ENCODE data around the gene SHROOM3.
"Not testable (repeated sequence)": the region's sequence is repeated elsewhere in the genome, so short reads cannot be mapped to it uniquely, and the experiment has no call there.

SHROOM3 gene

DNA sequence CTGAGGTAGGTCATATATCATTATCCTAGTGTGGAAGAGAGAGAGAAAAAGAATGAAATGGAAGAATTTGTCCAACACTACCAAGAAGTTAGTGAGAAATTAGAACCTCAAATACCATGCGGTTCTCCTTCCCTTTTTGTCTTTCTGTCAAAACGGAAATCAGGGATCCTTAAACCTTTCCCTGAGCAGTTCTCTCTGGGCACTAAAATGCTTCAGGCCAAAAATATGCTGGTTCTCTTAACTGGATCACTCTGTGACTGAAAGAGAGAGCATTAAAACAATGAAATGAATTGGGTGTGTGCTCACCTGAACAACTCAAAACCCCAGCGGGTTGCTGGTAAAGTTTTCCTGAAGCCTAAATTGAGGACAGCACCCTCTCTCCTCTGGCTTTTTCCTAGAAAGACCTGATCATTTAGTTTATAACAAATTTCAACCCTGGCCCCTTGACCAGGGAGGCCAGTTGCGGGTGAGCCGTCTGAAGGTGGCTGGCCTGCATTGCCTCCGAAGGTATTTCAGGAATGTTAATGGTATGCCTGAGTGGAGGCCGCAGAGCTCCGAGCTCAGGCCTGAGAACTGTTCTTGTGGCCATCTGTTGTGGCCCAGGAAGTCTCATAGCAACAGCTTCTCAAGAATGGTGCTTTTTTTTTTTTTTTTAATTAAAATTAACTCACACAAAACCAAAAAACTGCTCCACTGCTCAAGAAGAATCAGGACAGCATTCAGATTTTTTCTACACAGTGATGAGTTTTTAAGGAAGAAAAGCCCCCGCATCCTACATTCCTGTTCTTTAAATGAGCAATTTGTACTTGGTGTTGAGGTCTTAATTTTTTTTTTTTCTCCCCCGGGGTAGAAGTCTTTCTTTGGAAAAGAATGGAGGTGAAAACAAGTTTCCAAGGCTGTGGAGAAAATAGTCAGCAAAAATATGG lies 155.1 kb downstream of the SHROOM3 start:
- DNase-seq (ENCODE audit: low read depth in 1 of 2, low spot score in 1 of 2) = no peak

DNA sequence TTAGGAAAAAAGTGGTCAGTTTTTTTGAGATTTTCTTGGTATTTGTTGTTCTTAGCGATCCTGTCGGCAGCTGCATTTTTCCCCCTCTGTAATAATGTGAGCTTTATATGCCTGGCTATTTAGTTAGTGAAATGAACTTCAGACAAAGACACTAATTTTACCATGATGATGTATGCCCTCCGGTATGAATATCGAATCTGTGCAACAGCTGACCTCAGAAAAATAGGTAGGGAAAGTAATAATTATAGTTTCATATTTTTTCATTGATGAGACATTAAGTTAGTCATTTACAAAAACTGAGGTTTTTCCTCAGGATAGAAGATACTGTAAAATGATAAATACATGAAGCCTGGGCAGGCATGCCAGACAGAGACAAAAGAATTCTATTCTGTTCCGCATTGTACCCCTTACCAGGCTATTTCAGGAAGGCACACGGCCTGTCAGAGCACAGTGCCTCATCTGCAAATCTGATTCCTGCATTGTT lies 155.8 kb downstream of the SHROOM3 start:
- DNase-seq (ENCODE audit: low read depth in 1 of 2, low spot score in 1 of 2) = no peak

DNA sequence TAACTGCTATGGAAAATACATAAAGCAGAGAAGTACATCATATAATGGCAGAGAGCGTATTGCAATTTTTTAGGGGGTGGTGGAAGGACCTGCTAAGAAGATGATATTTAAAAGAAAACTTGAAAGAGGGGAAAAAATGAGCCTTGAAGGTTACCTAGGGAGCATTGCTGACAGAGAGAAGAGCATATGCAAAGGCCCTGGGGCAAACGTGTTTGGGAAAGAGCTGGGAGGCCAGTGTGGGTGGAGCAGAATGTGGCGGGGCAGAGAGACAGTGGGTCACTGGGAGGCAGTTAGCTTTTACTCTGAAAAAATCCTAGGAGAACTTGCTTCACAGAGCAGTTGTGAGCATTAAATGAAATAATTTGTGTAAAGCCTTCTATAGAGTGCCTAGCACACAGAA lies 157.0 kb downstream of the SHROOM3 start:
- DNase-seq (ENCODE audit: low read depth in 1 of 2, low spot score in 1 of 2) = no peak

DNA sequence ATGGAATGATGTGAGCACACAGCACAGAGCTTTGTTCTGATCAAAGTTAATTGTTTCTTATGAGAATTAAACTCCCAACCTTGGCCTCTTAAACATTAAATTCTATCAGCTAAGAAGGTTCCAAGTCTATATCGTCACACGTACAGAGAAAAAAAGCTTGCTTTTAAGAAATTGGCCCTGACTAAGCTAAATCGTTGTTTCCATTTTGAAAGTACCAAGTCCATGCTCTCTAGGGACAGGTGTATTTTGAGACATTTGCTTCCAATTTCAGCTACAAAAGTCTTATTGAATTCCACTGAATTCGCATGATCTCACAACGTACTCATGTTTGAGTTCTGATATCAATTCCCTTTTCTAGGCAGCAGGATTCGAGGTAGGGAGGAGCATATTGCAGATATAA lies 157.4 kb downstream of the SHROOM3 start:
- no peak for DNase-seq (ENCODE audit: low read depth in 1 of 2, low spot score in 1 of 2)

DNA sequence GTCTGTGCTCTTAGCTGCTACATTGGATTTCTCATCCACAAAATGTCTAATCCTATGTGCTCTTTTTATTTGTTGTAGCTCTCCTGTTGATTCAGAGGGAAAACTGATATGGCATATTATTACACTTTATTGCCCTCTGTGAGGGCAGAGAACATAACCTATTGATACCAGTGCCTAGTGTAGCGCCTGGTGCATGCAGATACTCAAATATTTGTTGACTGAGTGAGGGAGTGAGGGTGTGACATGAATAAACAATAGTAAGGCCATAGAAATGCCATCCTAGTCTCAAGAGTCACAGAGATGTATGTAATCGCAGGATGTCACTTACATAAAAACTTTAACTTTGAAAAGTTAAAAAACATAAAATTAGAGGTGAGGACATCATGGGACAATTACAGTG lies 159.1 kb downstream of the SHROOM3 start:
- no peak for DNase-seq (ENCODE audit: low read depth in 1 of 2, low spot score in 1 of 2)

DNA sequence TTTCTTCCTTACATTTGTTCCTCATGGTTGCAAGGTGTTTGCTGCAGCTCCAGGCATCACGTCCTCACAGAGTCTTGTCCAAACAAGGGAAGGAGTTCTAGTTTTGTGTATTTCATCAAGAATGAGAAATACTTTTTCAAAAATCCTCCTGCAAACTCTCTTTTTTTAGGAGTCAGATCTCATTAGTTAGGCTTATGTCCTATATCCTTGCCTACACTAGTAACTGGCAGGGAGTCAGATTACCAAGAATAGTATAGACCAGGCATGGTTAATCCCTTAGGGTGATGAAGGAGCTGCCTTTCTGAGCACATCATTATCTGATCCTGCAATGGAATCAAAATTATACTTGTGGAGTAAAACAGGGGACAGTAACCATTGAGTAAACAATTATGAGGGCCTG lies 160.4 kb downstream of the SHROOM3 start:
- no peak for DNase-seq (ENCODE audit: low read depth in 1 of 2, low spot score in 1 of 2)

DNA sequence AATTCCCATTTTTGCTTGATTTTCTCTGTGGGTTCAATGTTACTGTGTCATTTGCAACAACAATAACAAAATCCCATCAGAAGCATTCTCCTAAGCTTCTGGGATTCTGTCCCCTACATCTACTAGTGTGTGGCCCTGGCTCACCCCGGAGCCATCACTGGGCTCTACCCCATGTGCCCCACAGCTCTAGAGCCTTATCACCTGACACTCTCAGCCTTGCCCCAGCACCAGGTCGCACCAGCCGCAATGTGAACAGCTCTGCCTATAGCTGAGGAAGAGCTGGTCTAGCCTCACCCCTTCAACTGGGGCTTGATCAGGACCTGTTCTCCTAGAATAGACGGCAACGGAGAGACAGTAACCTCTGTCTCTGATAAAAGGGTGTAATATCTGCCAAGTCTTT lies 161.7 kb downstream of the SHROOM3 start:
- DNase-seq (ENCODE audit: low read depth in 1 of 2, low spot score in 1 of 2) = no peak

DNA sequence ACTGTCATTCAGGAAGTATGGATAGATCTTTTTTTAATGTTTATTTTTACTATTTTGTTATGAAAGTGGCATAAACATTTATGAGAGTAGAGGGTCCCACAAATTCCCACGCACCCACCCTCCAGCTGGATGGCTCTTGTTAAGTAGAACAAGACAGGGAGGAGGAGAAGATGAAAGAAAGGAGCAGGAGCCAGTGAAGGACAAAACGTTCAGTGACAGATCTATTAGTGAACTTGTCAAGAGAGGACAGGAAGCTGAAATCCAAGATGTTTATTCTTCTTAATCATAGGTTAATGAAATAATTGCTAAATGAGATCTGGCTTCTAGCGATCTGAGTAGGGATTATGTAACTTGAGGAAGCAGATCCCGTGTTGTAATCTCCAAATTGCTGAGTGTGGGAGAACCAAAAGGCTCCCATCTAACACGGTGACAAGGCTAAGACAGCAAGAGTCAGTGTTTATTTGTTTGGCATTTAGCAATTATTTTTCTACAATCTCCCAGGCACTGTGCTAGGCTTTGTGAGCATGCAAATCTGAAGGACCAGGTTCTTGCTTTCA lies 162.5 kb downstream of the SHROOM3 start:
- no peak for DNase-seq (ENCODE audit: low read depth in 1 of 2, low spot score in 1 of 2)

DNA sequence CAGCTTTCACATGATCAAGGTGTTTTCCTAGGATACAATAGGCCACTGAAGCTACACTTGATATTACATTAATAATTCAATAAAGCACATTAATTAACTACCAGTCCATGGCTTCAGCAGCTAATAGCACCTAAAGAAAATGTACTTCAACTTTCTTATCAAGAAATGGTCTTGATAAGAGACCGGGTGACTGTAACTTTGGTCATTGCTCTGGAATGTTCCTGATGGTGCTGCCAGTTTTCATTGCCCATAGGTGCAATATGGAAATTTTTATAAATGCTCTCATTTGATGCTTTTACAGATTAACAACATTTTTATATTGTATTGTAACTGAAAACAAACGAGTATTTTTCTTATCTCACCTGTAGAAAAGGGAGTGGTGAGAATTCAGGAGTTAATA lies 165.4 kb downstream of the SHROOM3 start:
- no peak for DNase-seq (ENCODE audit: low read depth in 1 of 2, low spot score in 1 of 2)

DNA sequence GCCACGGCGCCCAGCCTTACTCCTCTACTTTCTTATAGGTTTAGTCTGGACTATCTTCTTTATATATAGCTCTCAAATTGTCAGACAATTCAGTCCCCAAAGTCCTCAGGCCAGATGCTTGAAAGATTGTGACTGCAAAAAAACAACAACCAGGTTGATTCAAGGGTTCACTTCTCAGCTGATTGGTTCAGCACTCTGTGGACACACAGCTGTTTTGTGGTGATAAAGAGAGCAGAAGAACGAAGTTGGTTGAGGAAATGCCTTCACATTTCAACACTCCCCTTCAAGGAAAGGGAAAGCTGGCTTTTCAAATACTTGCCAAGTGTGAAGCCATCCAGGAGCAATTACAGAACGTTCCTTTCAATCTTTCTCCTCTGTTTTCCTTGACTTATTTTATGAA lies 166.8 kb downstream of the SHROOM3 start:
- no peak for DNase-seq (ENCODE audit: low read depth in 1 of 2, low spot score in 1 of 2)

DNA sequence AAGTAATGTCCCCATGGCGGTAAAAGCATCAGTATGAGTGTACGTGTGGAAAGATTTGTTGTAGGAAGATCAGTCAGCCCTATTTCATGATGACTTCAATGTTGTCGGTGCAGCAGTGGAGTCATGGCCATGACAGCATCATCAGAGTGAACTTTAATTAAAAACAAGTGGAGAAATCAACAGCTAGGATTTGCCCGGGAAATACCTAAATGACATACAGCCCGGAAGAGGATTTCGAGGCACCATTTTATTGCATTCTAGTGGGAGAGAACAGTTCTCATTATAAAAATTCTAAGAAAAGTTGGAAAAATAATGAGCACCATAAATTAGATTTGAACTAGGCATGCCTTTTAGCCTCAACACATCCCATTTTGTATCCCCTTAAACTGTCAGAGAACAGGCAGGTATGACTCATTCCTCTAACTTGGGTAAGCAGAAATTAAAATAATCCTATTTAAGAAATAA lies 170.1 kb downstream of the SHROOM3 start:
- DNase-seq (ENCODE audit: low read depth in 1 of 2, low spot score in 1 of 2) = no peak

DNA sequence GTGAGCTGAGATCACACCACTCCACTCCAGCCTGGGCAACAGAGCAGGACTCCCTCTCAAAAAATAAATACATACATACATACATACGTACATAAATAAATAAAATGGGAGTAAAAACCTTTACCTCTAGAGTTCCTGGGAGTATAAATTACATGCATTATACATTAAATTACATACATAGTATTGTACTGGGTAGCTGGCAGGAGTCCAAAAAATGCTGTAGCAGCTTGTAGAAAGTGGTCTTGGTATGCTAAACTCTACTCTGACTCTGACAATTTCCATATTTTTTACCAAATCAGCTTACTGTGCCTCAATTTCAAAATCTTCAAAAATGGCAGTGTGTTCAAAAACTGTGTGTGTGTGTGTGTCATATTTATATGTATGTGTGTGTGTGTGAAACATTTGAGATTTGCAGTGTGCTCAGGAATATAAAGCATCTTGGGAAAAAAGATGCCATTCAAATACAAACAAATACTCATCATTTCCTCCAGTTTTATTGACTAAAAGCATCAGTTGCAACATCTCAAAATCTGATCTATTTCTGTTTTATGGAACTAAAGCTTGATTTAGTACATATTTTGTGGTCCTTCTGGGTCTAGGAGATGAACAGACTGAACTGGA lies 171.7 kb downstream of the SHROOM3 start:
- no peak for DNase-seq (ENCODE audit: low read depth in 1 of 2, low spot score in 1 of 2)

DNA sequence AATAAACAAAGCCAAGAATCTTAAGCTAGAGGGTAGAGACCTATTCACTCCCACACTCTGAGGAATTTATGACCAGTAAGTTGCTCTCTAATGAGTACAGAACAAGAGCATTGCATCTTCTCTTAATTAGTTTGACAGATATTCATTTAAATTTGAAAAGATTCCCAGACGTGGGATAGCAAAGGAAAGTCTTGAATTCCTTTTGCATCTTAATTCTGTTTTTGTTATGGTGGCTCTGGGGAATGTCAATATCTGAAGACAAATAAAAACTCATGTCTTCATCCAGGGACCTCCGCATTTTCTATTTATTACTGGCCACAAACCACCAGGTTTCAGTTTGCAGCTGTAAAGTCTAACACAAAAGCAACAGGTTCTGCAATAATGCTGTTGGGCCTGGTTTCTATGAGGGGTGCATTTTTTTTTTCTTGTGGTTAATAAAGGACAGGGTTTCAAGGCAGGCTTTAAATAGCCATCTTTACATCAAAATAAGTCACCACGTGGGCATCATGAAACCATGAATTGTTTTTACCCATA lies 172.3 kb downstream of the SHROOM3 start:
- DNase-seq (ENCODE audit: low read depth in 1 of 2, low spot score in 1 of 2) = no peak

DNA sequence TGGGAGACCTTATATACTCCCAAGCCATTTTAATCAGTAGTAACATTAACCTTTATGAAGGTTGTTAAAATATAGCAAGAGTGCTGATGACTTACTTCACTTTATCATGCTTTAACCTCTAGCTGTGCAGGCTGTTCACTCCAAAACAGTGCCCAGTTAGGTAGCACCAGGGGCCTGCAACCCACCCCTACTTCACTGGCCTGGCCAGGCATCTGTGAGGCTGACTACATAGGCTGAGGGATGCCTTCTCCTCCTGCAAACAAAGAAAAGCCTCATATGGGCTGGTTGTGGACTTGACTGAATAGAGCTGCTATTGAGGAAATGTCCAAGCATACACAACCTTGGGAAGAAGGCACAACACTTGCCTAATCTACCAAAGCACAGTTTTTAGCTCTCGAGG lies 172.8 kb downstream of the SHROOM3 start:
- no peak for DNase-seq (ENCODE audit: low read depth in 1 of 2, low spot score in 1 of 2)

DNA sequence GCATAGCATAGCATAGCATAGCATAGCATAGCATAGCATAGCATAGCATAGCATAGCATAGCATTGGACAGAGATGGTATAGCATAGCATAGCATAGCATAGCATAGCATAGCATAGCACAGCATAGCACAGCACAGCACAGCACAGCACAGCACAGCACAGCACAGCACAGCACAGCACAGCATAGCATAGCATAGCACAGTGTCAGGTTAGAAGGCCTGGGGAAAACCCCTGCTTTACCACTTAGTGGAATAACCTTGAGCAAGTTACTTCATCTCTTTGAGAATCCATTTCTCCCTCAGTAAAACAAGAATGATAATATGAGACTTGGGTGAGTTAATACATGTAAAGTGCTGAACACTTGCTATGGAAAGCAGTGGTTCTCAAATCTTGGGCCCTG lies 173.5 kb downstream of the SHROOM3 start:
- DNase-seq (ENCODE audit: low read depth in 1 of 2, low spot score in 1 of 2) = not testable (repeated sequence)

DNA sequence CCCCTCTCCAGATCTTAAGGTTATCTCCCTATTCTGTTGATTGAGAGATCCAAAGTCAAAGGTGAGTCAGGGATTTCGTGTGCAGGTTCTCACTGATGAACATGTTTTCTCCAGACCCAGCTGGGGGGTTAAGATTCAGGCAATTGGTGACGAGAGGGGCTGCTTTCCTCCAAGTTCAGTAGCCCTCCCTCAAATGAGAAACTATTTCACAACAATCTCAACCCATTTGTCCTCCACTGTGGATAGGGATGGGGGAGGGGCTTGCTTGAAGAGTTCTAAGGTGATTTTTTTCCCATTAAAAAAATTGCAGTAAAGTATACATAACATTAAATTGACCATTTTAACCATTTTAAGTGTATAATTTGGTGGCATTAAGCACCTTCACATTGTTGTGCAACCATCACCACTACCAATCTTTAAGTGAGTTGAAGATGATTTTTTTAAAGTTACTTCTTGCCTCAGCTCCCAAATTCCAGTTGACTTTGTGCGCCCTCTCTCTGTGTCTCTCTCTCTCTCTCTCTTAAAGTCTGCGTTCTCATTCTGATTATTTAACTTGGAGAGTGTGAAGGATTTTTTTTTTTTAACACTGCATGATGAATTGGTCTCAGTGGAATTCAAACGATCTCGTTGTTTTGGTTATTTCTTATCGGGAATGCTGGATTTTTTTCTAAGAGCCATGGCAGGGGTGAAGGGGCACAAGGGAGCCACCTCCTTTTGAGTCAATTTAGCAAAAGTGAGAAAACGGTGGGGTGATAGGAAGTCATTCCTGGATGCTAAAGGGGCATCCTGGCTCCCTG lies 175.9 kb downstream of the SHROOM3 start:
- no peak for DNase-seq (ENCODE audit: low read depth in 1 of 2, low spot score in 1 of 2)

DNA sequence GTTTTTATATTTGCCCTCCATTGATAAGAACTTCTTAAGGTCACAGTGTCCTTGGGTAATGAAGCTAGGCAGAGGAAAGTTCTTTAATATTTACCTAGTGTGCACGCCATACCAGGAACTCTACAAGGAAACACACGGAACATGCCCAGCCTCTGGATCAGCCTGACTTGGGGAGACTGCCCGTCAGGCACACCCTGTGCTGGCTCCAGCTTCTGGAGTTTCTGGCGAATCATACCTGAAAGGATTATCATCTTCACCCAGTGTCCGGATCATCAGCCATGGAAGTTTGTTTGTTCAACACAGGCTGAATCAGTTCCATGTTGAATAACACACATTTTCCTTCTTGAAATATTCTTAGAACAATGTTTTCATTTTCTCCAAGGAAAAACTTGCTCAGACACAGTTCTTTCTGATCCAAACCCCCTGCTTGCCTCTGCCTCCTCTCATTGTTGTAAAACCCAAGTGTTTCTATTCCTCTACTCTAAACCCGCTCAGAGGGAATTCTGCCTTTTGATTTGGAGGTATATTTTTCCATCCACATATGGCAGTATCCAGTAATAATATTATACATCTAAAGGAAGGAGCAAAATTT lies 176.7 kb downstream of the SHROOM3 start:
- no peak for DNase-seq (ENCODE audit: low read depth in 1 of 2, low spot score in 1 of 2)

DNA sequence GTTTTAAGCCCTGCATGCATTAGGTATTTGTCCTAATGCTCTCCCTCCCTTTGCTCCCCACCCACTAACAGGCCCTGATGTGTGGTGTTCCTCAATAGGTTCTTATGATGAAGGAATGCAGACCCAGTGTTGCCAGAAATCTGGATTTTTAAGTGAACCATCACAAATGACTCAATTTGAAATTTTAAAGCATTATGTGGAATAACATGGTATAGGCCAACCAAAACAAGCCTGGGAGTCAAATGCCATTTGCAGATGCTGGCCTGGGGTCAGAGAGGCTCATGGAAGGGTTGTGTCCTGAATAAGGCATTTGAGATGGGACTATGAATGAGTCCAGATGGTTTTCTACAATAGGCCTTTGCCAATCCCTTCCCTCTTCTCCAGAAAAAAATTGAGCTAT lies 179.6 kb downstream of the SHROOM3 start:
- no peak for DNase-seq (ENCODE audit: low read depth in 1 of 2, low spot score in 1 of 2)

DNA sequence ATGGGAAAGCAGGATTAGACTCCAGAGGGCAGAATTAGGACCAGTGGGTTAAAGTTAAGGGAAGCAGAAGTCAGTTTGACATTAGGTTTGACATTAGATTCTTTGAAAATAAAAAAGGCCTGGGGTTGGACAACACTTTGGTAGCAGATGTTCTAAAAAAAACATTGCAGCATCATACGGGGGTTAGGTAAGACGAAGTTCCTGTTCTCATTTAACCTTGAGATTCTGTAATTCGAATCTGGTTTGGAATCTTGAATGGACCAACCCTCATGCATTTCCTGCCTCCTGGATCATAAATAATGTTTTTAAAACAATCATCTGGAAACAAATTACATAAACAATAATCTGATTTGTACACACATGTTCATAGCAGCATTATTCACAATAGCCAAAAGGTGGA lies 181.0 kb downstream of the SHROOM3 start:
- no peak for DNase-seq (ENCODE audit: low read depth in 1 of 2, low spot score in 1 of 2)

DNA sequence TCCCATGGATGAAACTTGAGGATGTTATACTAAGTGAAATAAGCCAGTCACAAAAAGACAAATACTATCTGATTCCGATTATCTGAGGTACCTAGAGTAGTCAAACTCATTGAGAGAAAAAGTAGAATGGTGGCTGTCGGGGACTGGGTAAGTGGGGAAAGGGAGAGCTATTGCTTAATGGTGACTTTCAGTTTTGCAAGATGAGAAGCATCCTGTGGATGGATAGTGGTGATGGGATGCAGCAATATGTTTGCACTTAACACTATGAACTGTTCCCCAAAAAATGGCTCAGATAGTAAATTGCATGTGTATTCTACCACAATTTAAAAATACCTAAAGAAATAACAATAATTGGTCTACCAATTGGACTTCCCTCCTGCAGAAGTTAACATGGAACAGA lies 181.5 kb downstream of the SHROOM3 start:
- DNase-seq (ENCODE audit: low read depth in 1 of 2, low spot score in 1 of 2) = no peak
